Upper lobe of left lung (tissue), 6 donors: ENCODE data around the gene COL6A2. TPM values are rescaled to one million over a fixed set of nuclear protein-coding genes. Genes with fewer than 3 reads are reported as not detected.

ENCODE experiments used
- ATAC-seq, 2 donors: fragments of 200-7000 bp; cut with Tn5 transposase; one replicate each; pipeline ENCODE4 v1.9.1; 2022; ENCODE audit warnings: mild to moderate bottlenecking in 2 of 2, moderate library complexity in 2 of 2; ENCODE audit not compliant: low FRiP score in 2 of 2
- DNase-seq, 2 donors: peaks; one replicate each; pipeline ENCODE4 v3.0.0-alpha.2; 2019 to 2020
- H3K27ac ChIP-seq, 4 donors: fragments of 200-600 bp; sonication (generic); one replicate each; pipeline ENCODE4 v1.5.1; 2016 to 2019
- H3K27me3 ChIP-seq, 4 donors: fragments of 200-600 bp; sonication (generic); one replicate each; pipeline ENCODE4 v1.5.1; 2017 to 2019
- H3K36me3 ChIP-seq, 4 donors: fragments of 200-600 bp; sonication (generic); one replicate each; pipeline ENCODE4 v1.5.1; 2016 to 2019
- H3K4me1 ChIP-seq, 4 donors: fragments of 200-600 bp; sonication (generic); one replicate each; pipeline ENCODE4 v1.5.1; 2018 to 2019
- H3K4me3 ChIP-seq, 4 donors: fragments of 200-600 bp; sonication (generic); one replicate each; pipeline ENCODE4 v1.5.1; 2017 to 2019; ENCODE audit warnings: mild to moderate bottlenecking in 2 of 4, moderate library complexity in 1 of 4
- H3K9me3 ChIP-seq, 4 donors: fragments of 200-600 bp; sonication (generic); one replicate each; pipeline ENCODE4 v1.5.1; 2018 to 2019
- CTCF ChIP-seq, 6 experiments: fragments of 450-650 bp in 4 of 6; fragments of 200-600 bp in 2 of 6; sonication (generic) in 2 of 6; IDR thresholded peaks; one replicate each; pipeline ENCODE4 v1.5.1; 2016 to 2019; ENCODE audit warnings: antibody characterized with exemption in 6 of 6
- EP300 ChIP-seq, 4 donors: sonication (generic); formaldehyde crosslinking; IDR thresholded peaks; one replicate each; pipeline ENCODE4 v1.5.1; 2017; ENCODE audit warnings: antibody characterized with exemption in 4 of 4, control low read depth in 2 of 4
- POLR2A ChIP-seq, 4 donors: fragments of 450-650 bp; IDR thresholded peaks; one replicate each; pipeline ENCODE4 v1.5.1; 2016 to 2017; ENCODE audit warnings: antibody characterized with exemption in 4 of 4, mild to moderate bottlenecking in 2 of 4
- POLR2AphosphoS5 ChIP-seq, 2 donors: sonication (generic); formaldehyde crosslinking; IDR thresholded peaks; one replicate each; pipeline ENCODE4 v1.5.1; 2017; ENCODE audit warnings: antibody characterized with exemption in 2 of 2
- WGBS, 2 donors: methylation state at CpG; one replicate each; pipeline ENCODE4 v1.1.5; 2017 to 2018; 5-methylcytosine and 5-hydroxymethylcytosine counted together
- total RNA-seq, 6 donors: library from RNA; depleted of rRNA in 4 of 6; stranded (reverse); fragments of >200 nt in 4 of 6; gene quantifications; one replicate each; pipeline versions ENCODE4 v1.1.0 to v1.2.1, GENCODE V29; 2016 to 2021
- donor health status: DM: no; HTN: no; CAD: no; lungs with moderate emphysema.
- donor health status: DM: no; HTN: yes; CAD: no; lungs with severe emphysema.

Gene COL6A2
- total RNA-seq, 6 donors from 2014 or later: 105 to 522 (median 304) TPM

GRCh38 chr21:46144464-46145070 is 46.7 kb downstream of the COL6A2 start:
- Histone ChIP-seq H3K9me3 (no peaks in the 10 kb centered on the region), H3K4me1 (peaks cover 0 to 6% (median 5%) of the 10 kb centered on the region in 4 donors), H3K4me3 (no peak overlapping the region), H3K27me3 (no peaks in the 10 kb centered on the region), H3K36me3 (no peaks in the 10 kb centered on the region), H3K27ac (no peak overlapping the region)
- WGBS, 2 donors: 30 to 48% methylated on average over 2 to 3 of the region's 4 CpGs
- ATAC-seq (no peak), DNase-seq (no peak)
- TF ChIP-seq POLR2AphosphoS5 (IDR thresholded peaks at IDR 0.05): peak in 1 of 2 donors; percentile 28
- TF ChIP-seq CTCF (IDR thresholded peaks at IDR 0.05): no peak
- TF ChIP-seq EP300 (IDR thresholded peaks at IDR 0.05): no peak
- no peak for TF ChIP-seq POLR2A (IDR thresholded peaks at IDR 0.05)

- Histone ChIP-seq H3K27ac (no peak overlapping the region), H3K36me3 (no peaks in the 10 kb centered on the region), H3K4me3 (no peak overlapping the region), H3K4me1 (peaks cover 0 to 6% (median 5%) of the 10 kb centered on the region in 4 donors), H3K27me3 (no peaks in the 10 kb centered on the region), H3K9me3 (no peaks in the 10 kb centered on the region)
- TF ChIP-seq EP300 (IDR thresholded peaks at IDR 0.05) (no peak), POLR2A (IDR thresholded peaks at IDR 0.05) (no peak), CTCF (IDR thresholded peaks at IDR 0.05) (no peak)
- no peak for ATAC-seq
- WGBS, 2 donors: 95 to 100% methylated on average over 3 to 37 of the region's 51 CpGs
- peak in 1 of 2 donors; percentile 82 for DNase-seq
Measured at GRCh38 chr21:46145159-46145839, 47.4 kb downstream of the COL6A2 start.

GRCh38 chr21:46145840-46146691 is 48.2 kb downstream of the COL6A2 start:
- no peak for TF ChIP-seq POLR2A (IDR thresholded peaks at IDR 0.05)
- TF ChIP-seq CTCF (IDR thresholded peaks at IDR 0.05): no peak
- TF ChIP-seq EP300 (IDR thresholded peaks at IDR 0.05): no peak
- no peak for TF ChIP-seq POLR2AphosphoS5 (IDR thresholded peaks at IDR 0.05)
- Histone ChIP-seq H3K27me3 (no peaks in the 10 kb centered on the region), H3K27ac (no peak overlapping the region), H3K9me3 (no peaks in the 10 kb centered on the region), H3K4me3 (no peak overlapping the region), H3K4me1 (peaks cover 0 to 6% (median 5%) of the 10 kb centered on the region in 4 donors), H3K36me3 (no peaks in the 10 kb centered on the region)
- peak in 1 of 2 donors; percentile 82 for DNase-seq
- 91 to 93% methylated on average over 22 to 27 of the region's 60 CpGs for WGBS, 2 donors
- ATAC-seq: no peak

DNA sequence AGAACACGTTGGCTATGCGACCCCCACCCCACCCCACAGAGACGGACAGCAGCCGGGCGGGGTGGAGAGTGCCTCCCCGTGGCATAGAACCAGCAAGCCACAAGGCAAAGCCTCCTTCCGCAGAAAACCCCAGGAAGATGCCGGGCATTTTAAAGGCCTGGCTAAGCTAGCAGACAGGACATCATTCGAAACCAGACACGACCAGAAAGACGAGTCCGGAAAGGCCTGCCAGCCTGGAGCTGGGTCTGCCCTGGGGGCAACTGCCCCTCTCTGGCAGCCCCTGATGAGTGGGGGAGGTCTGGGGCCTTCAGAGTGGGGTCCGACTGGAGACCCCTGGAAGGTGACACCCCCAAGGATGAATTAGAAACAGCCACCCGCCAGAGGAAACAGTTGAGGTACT is 48.9 kb downstream of the COL6A2 start:
- Histone ChIP-seq H3K9me3 (no peaks in the 10 kb centered on the region), H3K36me3 (no peaks in the 10 kb centered on the region), H3K4me1 (peaks cover 0 to 6% (median 5%) of the 10 kb centered on the region in 4 donors), H3K27me3 (no peaks in the 10 kb centered on the region), H3K27ac (no peak overlapping the region), H3K4me3 (no peak overlapping the region)
- no peak for TF ChIP-seq POLR2A (IDR thresholded peaks at IDR 0.05)
- no peak for TF ChIP-seq POLR2AphosphoS5 (IDR thresholded peaks at IDR 0.05)
- TF ChIP-seq EP300 (IDR thresholded peaks at IDR 0.05): no peak
- no peak for TF ChIP-seq CTCF (IDR thresholded peaks at IDR 0.05)
- ATAC-seq (no peak), DNase-seq (no peak)
- WGBS, 2 donors: 79 to 83% methylated on average over 13 to 14 of the region's 14 CpGs
